ENCODE data around the gene PLOD3. TPM values are rescaled to one million over a fixed set of nuclear protein-coding genes. Genes with fewer than 3 reads are reported as not detected.

PLOD3 gene
- total and polyA plus RNA-seq, 2 of the 8 experiments (the other 6 are each of a cell fraction or from before 2014, with no cell fraction given) = 28.4 to 47.2 TPM

DNA sequence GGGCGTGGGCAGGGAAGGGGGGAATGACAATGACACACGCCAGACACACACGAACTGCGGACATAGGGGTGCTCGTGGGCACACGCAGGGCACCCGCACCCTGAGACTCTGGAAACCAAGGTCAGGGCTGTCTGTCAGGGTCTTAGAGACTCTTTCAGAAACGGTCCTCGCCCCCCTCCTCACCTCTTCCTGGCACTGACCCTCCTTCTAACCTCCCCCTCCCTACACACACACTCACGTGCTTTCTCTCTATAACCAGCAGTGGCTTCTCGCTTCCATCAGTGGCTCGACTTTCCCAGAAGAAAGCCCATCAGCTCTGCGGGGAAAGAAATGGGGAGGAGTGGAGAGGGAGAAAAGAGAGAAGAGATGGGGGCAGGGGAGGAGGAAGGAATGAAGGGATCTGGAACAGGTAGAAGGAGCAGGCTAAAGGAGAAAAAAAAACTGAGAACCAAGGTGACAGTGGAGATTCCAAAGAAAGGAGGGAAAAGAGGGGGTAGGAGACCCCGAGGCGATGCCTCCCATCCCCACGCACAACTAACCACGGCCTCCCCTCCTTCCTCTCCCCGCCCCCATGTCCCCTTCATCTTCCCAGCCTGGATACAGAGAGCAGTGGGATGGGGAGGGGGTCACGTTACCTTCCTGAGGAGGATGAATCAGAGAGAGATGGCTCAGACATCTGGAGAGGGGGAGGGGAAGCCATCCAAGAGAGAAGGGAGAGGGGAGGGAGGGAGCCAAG lies 50.3 kb downstream of the PLOD3 start (continued):
- TF ChIP-seq RFX5 (IDR thresholded peaks at IDR 0.05; ENCODE audit: borderline replicate concordance, low read depth, low read length) = no peak
- no peak for TF ChIP-seq CTBP2 (IDR thresholded peaks at IDR 0.05; ENCODE audit: borderline replicate concordance, insufficient read depth, insufficient read length, low read length)
- TF ChIP-seq E2F6 (IDR thresholded peaks at IDR 0.05) = peak; percentile 34; the same call in 1 of the 2 replicates
- TF ChIP-seq SRF (IDR thresholded peaks at IDR 0.05; ENCODE audit: low read depth, low read length) = no peak
- peak; percentile 5 for TF ChIP-seq EZH2 (IDR thresholded peaks at IDR 0.05; ENCODE audit: low read depth, low read length, severe bottlenecking)
- no peak for TF ChIP-seq POLR2A (IDR thresholded peaks at IDR 0.05; ENCODE audit: control extremely low read depth in 1 of 2, low read depth in 2 of 2, low read length in 2 of 2)
- no peak for TF ChIP-seq CHD1 (IDR thresholded peaks at IDR 0.05; ENCODE audit: low read depth, low read length)
- no peak for TF ChIP-seq KDM5A (IDR thresholded peaks at IDR 0.05; ENCODE audit: low read length)
- no peak for TF ChIP-seq BCL11A (IDR thresholded peaks at IDR 0.05; ENCODE audit: low read depth in 2 of 2, low read length in 2 of 2)
- TF ChIP-seq SP1 (IDR thresholded peaks at IDR 0.05; ENCODE audit: low read depth, low read length) = no peak; the same call in 1 of the 2 replicates
- TF ChIP-seq RNF2 (IDR thresholded peaks at IDR 0.05; ENCODE audit: borderline replicate concordance, low read depth, low read length, missing control alignments, poor library complexity, severe bottlenecking) = no peak
- no peak for TF ChIP-seq NANOG (IDR thresholded peaks at IDR 0.05; ENCODE audit: insufficient read depth, low read depth, low read length, poor library complexity, severe bottlenecking)
- no peak for TF ChIP-seq SP2 (IDR thresholded peaks at IDR 0.05; ENCODE audit: low read length)
- TF ChIP-seq FOSL1 (IDR thresholded peaks at IDR 0.05; ENCODE audit: insufficient read depth, low read depth, low read length) = no peak
- TF ChIP-seq SIX5 (IDR thresholded peaks at IDR 0.05; ENCODE audit: low read depth, low read length) = no peak
- TF ChIP-seq, protein P1, sequence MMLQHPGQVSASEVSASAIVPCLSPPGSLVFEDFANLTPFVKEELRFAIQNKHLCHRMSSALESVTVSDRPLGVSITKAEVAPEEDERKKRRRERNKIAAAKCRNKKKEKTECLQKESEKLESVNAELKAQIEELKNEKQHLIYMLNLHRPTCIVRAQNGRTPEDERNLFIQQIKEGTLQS (IDR thresholded peaks at IDR 0.05; ENCODE audit: insufficient read depth, low read depth, low read length) = no peak
- no peak for TF ChIP-seq TAF7 (optimal IDR thresholded peaks at IDR 0.05; ENCODE audit: borderline replicate concordance, low read depth, low read length)
- peak; percentile 41 for TF ChIP-seq SAP30 (IDR thresholded peaks at IDR 0.05; ENCODE audit: insufficient read depth, insufficient replicate concordance, low read length)
- peak; percentile 15; the same call in 1 of the 2 replicates for TF ChIP-seq JUND (IDR thresholded peaks at IDR 0.05; ENCODE audit: low read length)
